HCT116 (cell line): ENCODE data around the gene ZNF213. TPM values are rescaled to one million over a fixed set of nuclear protein-coding genes. Genes with fewer than 3 reads are reported as not detected.

ENCODE experiments used
- ATAC-seq: fragments of 200-7000 bp; cut with Tn5 transposase; 2 replicates; pipeline ENCODE4 v1.9.1; 2020; ENCODE audit warnings: mild to moderate bottlenecking, moderate library complexity
- BruUV-seq: library from RNA; stranded (reverse); fragments of 400-500 nt; replicated peaks from 2 replicates; lab custom pipeline; 2021; lab: Mats Ljungman, UMichigan
- CTCF ChIA-PET: fragments of 300-600 bp; sonication (Branson Sonifier 250); formaldehyde crosslinking; loops from one replicate; lab custom pipeline; 2021; ENCODE audit warnings: antibody characterized with exemption; lab: Charles Lee
- POLR2A ChIA-PET: fragments of 300-600, 350-600 bp; sonication (Branson Sonifier 250); formaldehyde crosslinking; loops from one replicate; lab custom pipeline; 2021; ENCODE audit warnings: antibody characterized with exemption; lab: Charles Lee
- RAD21 ChIA-PET, 2 experiments: fragments of 300-600 bp; sonication (Branson Sonifier 250); formaldehyde crosslinking; loops; one replicate each; lab custom pipeline; 2023; ENCODE audit warnings: low total read pairs in 2 of 2; ENCODE audit not compliant: uncharacterized antibody in 2 of 2, unreplicated experiment in 2 of 2, low non-redundant PET in 1 of 2; lab: Charles Lee
- DNase-seq: peaks from one replicate; pipeline ENCODE4 v3.0.0-alpha.2; 2010; ENCODE audit warnings: low read depth, low spot score
- H2AFZ ChIP-seq: fragments of 200-600 bp; shearing (Covaris generic), sonication (generic); 2 replicates; pipeline ENCODE4 v1.6.1; 2017; ENCODE audit warnings: low read depth, mixed run types, mixed read lengths, antibody characterized with exemption, low read length; ENCODE audit not compliant: poor library complexity, severe bottlenecking
- H3K27ac ChIP-seq: 2 replicates; pipeline ENCODE4 v1.5.1; 2012; ENCODE audit warnings: low read depth, low read length
- H3K27me3 ChIP-seq: fragments of 200-600 bp; sonication (generic); 2 replicates; pipeline ENCODE4 v1.6.1; 2016; ENCODE audit warnings: mixed run types, low read length, mixed read lengths; ENCODE audit not compliant: insufficient read depth
- H3K36me3 ChIP-seq, 2 experiments: fragments of 200-500 bp in 1 of 2; fragments of 200-600 bp in 1 of 2; sonication (Bioruptor generic) in 1 of 2; sonication (generic) in 1 of 2; 2 replicates each; pipeline versions ENCODE4 v1.5.1 to v1.6.1; 2014 to 2016; ENCODE audit warnings: low read length in 2 of 2, inconsistent platforms in 1 of 2, mixed read lengths in 1 of 2, mixed run types in 1 of 2; ENCODE audit not compliant: insufficient read depth in 2 of 2, control insufficient read depth in 1 of 2
- H3K4me1 ChIP-seq, 2 experiments: fragments of 200-600 bp in 1 of 2; sonication (generic) in 1 of 2; 2 replicates each; pipeline versions ENCODE4 v1.5.1 to v1.6.1; 2012 to 2017; ENCODE audit warnings: low read length in 2 of 2, inconsistent platforms in 1 of 2, mild to moderate bottlenecking in 1 of 2, mixed read lengths in 1 of 2, mixed run types in 1 of 2, moderate library complexity in 1 of 2; ENCODE audit not compliant: insufficient read depth in 2 of 2, control insufficient read depth in 1 of 2
- H3K4me2 ChIP-seq: fragments of 200-600 bp; sonication (generic); 2 replicates; pipeline ENCODE4 v1.6.1; 2017; ENCODE audit warnings: mixed run types, low read length, mixed read lengths
- H3K4me3 ChIP-seq, 2 experiments: fragments of 200-600 bp in 1 of 2; sonication (generic) in 1 of 2; replicated peaks in 1 of 2; 2 replicates each; pipeline ENCODE4 v1.5.1; 2011 to 2016; ENCODE audit warnings: low read length in 2 of 2, control low read depth in 1 of 2, low read depth in 1 of 2, mild to moderate bottlenecking in 1 of 2, mixed read lengths in 1 of 2, mixed run types in 1 of 2
- H3K79me2 ChIP-seq: fragments of 200-600 bp; sonication (generic); 2 replicates; pipeline ENCODE4 v1.6.1; 2017; ENCODE audit warnings: mild to moderate bottlenecking, mixed run types, low read length, moderate library complexity, mixed read lengths; ENCODE audit not compliant: insufficient read depth
- H3K9ac ChIP-seq: fragments of 200-600 bp; sonication (generic); 2 replicates; pipeline ENCODE4 v1.6.1; 2016; ENCODE audit warnings: low read length, mixed read lengths
- H3K9me2 ChIP-seq: fragments of 200-600 bp; sonication (generic), shearing (Covaris generic); 2 replicates; pipeline ENCODE4 v1.6.1; 2017; ENCODE audit warnings: mixed run types, mild to moderate bottlenecking, moderate library complexity; ENCODE audit not compliant: insufficient read depth
- H3K9me3 ChIP-seq, 2 experiments: fragments of 200-500 bp in 1 of 2; fragments of 200-600 bp in 1 of 2; sonication (Bioruptor generic) in 1 of 2; sonication (generic) in 1 of 2; 2 replicates each; pipeline ENCODE4 v1.6.1; 2014 to 2017; ENCODE audit warnings: low read length in 2 of 2, mixed read lengths in 2 of 2, inconsistent platforms in 1 of 2, low read depth in 1 of 2, mild to moderate bottlenecking in 1 of 2, mixed run types in 1 of 2, moderate library complexity in 1 of 2; ENCODE audit not compliant: control insufficient read depth in 1 of 2, insufficient read depth in 1 of 2
- H4K20me1 ChIP-seq: fragments of 200-600 bp; sonication (generic), shearing (Covaris generic); 2 replicates; pipeline ENCODE4 v1.6.1; 2017; ENCODE audit warnings: mixed run types, mild to moderate bottlenecking, moderate library complexity; ENCODE audit not compliant: insufficient read depth
- EZH2phosphoT487 ChIP-seq: fragments of 200-600 bp; IDR thresholded peaks from 2 replicates; pipeline ENCODE4 v1.6.1; 2018; ENCODE audit warnings: antibody characterized with exemption, borderline replicate concordance
- POLR2A ChIP-seq: IDR thresholded peaks from 2 replicates; pipeline ENCODE4 v1.7.0; 2011; ENCODE audit warnings: borderline replicate concordance; ENCODE audit not compliant: insufficient read depth, insufficient read length; ENCODE audit errors: extremely low read depth
- SP1 ChIP-seq: IDR thresholded peaks from 2 replicates; pipeline ENCODE4 v1.6.1; 2012; ENCODE audit warnings: low read depth
- ZNF274 ChIP-seq: fragments of 200-500 bp; sonication (Bioruptor generic); IDR thresholded peaks from 2 replicates; pipeline ENCODE4 v1.6.1; 2014; ENCODE audit warnings: mild to moderate bottlenecking, low read depth, low read length, inconsistent platforms
- intact Hi-C: fragments of 100-400 bp; cut with micrococcal nuclease; formaldehyde crosslinking; loops from 2 replicates; pipeline ENCODE4 v1.10.0; 2022
- total RNA-seq: library from RNA; stranded (reverse); gene quantifications from one replicate; pipeline ENCODE4 v1.2.1, GENCODE V29; 2021; ENCODE audit not compliant: unreplicated experiment
- TF ChIP-seq, protein P1 (sequence below): IDR thresholded peaks from 2 replicates; pipeline ENCODE4 v1.6.1; 2012; ENCODE audit warnings: low read depth
- TF ChIP-seq, protein P2 (sequence below), 3 experiments: fragments of 200-600 bp in 1 of 3; sonication (generic) in 1 of 3; IDR thresholded peaks in 2 of 3; conservative IDR thresholded peaks in 1 of 3; 2 replicates each; pipeline ENCODE4 v1.5.1; 2012 to 2017; ENCODE audit warnings: low read depth in 2 of 3, low read length in 2 of 3, antibody characterized with exemption in 1 of 3, borderline replicate concordance in 1 of 3, control low read depth in 1 of 3, mild to moderate bottlenecking in 1 of 3, mixed read lengths in 1 of 3, mixed run types in 1 of 3, moderate library complexity in 1 of 3; ENCODE audit not compliant: insufficient read depth in 1 of 3

The ZNF213 gene
- total RNA-seq, 1 experiment from 2014 or later, result 11.0 TPM

DNA sequence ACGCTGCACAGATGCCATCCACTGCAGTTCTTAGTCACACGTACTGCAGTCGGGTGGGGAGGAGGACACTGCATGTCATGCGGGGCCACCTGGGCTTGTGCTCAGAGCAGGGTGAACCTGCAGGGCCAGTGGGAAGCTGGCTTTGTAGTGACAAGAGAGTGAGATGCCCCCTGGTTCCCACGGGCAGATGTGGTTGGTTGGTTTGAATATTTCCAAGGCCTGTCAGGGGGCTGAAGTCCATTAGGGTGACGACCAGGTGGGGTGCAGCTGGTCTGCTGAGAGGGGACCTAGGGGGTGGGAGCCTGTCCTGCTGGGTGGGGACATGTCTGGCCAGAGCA, 14.3 kb downstream of the ZNF213 start:
- Histone ChIP-seq H3K9me2 (no peaks in the 10 kb centered on the region), H3K4me1 (peaks cover 8 to 38% of the 10 kb centered on the region in 2 experiments), H3K9me3 (no peaks in the 10 kb centered on the region), H3K4me2 (peak overlapping the region; percentile 81), H3K36me3 (no peaks in the 10 kb centered on the region), H3K4me3 (peak overlapping the region; percentile 54 to 65), H3K27me3 (no peaks in the 10 kb centered on the region), H2AFZ (no peak overlapping the region), H4K20me1 (no peaks in the 10 kb centered on the region), H3K9ac (peak overlapping the region; percentile 84), H3K79me2 (no peaks in the 10 kb centered on the region), H3K27ac (peak overlapping the region; percentile 95)
- ATAC-seq (no peak), DNase-seq (no peak)
- BruUV-seq, result no TSS peak
- ChIA-PET CTCF (interaction anchor here (0.6 to 4.0 kb wide), 8 partner anchors 9 to 90 kb away, joined by 3 to 41 read pairs (median 8); partner anchors contain the start of gene ZNF213), POLR2A (interaction anchor here (1.1 to 3.2 kb wide), 4 partner anchors 10 to 20 kb away, joined by 3 to 34 read pairs (median 8); partner anchors contain the start of gene ZNF213), RAD21 (no interaction called here)
- TF ChIP-seq, protein P1, sequence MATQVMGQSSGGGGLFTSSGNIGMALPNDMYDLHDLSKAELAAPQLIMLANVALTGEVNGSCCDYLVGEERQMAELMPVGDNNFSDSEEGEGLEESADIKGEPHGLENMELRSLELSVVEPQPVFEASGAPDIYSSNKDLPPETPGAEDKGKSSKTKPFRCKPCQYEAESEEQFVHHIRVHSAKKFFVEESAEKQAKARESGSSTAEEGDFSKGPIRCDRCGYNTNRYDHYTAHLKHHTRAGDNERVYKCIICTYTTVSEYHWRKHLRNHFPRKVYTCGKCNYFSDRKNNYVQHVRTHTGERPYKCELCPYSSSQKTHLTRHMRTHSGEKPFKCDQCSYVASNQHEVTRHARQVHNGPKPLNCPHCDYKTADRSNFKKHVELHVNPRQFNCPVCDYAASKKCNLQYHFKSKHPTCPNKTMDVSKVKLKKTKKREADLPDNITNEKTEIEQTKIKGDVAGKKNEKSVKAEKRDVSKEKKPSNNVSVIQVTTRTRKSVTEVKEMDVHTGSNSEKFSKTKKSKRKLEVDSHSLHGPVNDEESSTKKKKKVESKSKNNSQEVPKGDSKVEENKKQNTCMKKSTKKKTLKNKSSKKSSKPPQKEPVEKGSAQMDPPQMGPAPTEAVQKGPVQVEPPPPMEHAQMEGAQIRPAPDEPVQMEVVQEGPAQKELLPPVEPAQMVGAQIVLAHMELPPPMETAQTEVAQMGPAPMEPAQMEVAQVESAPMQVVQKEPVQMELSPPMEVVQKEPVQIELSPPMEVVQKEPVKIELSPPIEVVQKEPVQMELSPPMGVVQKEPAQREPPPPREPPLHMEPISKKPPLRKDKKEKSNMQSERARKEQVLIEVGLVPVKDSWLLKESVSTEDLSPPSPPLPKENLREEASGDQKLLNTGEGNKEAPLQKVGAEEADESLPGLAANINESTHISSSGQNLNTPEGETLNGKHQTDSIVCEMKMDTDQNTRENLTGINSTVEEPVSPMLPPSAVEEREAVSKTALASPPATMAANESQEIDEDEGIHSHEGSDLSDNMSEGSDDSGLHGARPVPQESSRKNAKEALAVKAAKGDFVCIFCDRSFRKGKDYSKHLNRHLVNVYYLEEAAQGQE, result no peak
- intact Hi-C loops, result no loop called here

DNA sequence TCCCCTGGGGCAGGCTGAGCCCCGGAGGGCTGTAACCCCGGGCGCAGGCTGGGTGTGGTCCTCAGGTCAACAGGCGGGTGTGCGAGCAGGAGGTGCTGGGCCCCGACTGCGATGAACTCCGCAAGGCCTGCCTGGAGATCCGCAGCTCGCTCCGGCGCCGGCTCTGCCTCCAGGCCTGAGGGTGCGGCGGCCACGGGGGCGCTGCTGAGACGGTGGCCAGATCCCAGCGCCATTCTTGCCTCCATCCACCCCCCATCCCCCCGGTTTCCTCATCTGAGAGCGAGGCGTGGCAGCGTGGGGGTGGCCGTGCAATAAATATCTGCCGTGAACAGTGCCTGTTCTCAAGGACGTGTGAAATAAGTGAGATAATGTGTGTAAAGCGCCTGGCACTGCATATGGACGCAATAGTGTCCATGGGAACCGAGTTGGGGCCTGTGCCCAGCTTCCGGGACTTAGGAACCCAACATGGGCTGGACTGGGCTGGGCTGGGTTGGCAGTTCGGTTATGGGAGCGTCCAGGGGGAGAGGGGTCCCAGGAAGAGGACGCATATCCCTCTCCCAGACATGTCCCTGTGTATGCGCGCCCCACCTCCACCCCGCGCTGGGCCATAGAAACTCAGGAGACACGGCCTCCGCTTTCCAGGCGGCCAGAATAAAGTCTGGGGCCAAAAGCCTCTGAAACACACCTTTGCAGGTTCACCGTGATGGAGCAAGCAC, 15.0 kb downstream of the ZNF213 start:
- Histone ChIP-seq H3K27me3 (no peaks in the 10 kb centered on the region), H3K9me3 (no peaks in the 10 kb centered on the region), H3K4me1 (peaks cover 8 to 38% of the 10 kb centered on the region in 2 experiments), H3K9ac (peak overlapping the region; percentile 84), H3K9me2 (no peaks in the 10 kb centered on the region), H3K27ac (peak overlapping the region; percentile 95), H3K4me3 (peak overlapping the region; percentile 54 to 65), H3K36me3 (no peaks in the 10 kb centered on the region), H4K20me1 (no peaks in the 10 kb centered on the region), H2AFZ (no peak overlapping the region), H3K79me2 (no peaks in the 10 kb centered on the region), H3K4me2 (peak overlapping the region; percentile 81)
- RAD21 ChIA-PET, result interaction anchor here (0.6 to 1.3 kb wide), 7 partner anchors 9 to 122 kb away, joined by 3 to 7 read pairs (median 4); partner anchors contain the start of gene ZNF213 (in 2 of the 2)
- ATAC-seq (peak; percentile 24), DNase-seq (no peak)
- CTCF ChIA-PET, result interaction anchor here (0.6 to 4.0 kb wide), 13 partner anchors 8 to 118 kb away, joined by 3 to 41 read pairs (median 5); partner anchors contain the start of genes OR1F1 and ZNF213
- POLR2A ChIA-PET, result interaction anchor here (0.9 to 3.2 kb wide), 14 partner anchors 9 to 128 kb away, joined by 3 to 34 read pairs (median 4); partner anchors contain the start of genes HCFC1R1, OR1F1 and ZNF213
- intact Hi-C loops, result loop anchor here (1.0 to 5.0 kb wide), 4 partner anchors 9 to 38 kb away; partner anchors contain the start of genes OR1F1 and ZNF213
- TSS peak; percentile 54 for BruUV-seq
- TF ChIP-seq ZNF274 (no peak), EZH2phosphoT487 (no peak), SP1 (no peak), POLR2A (peak; percentile 20)
- TF ChIP-seq, protein P1, result no peak
- TF ChIP-seq, protein P2, sequence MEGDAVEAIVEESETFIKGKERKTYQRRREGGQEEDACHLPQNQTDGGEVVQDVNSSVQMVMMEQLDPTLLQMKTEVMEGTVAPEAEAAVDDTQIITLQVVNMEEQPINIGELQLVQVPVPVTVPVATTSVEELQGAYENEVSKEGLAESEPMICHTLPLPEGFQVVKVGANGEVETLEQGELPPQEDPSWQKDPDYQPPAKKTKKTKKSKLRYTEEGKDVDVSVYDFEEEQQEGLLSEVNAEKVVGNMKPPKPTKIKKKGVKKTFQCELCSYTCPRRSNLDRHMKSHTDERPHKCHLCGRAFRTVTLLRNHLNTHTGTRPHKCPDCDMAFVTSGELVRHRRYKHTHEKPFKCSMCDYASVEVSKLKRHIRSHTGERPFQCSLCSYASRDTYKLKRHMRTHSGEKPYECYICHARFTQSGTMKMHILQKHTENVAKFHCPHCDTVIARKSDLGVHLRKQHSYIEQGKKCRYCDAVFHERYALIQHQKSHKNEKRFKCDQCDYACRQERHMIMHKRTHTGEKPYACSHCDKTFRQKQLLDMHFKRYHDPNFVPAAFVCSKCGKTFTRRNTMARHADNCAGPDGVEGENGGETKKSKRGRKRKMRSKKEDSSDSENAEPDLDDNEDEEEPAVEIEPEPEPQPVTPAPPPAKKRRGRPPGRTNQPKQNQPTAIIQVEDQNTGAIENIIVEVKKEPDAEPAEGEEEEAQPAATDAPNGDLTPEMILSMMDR (IDR thresholded peaks at IDR 0.05 in 2 of 3, conservative IDR thresholded peaks at IDR 0.05 in 1 of 3; ENCODE audit: borderline replicate concordance in 1 of 3, insufficient read depth in 1 of 3, low read depth in 2 of 3, low read length in 2 of 3), result peak in 2 of 3 experiments; percentile 50 to 55; a peak in 4 of 6 replicates
